Stimulated activated naive B cell treated with anti-CD40 and anti-IgM and Interleukin-4, amounts not matched to agents 10 μg/mL and 1 μg/mL and 100 μg/mL, for 72 hours (primary cell): ENCODE results near the gene TPCN1.

Experiments used
- ATAC-seq, 2 donors: fragments of 150-1000 bp; cut with Tn5 transposase; replicated peaks; 2 replicates each; pipeline ENCODE4 v1.10.0; 2021; ENCODE audit warnings: moderate library complexity in 1 of 2
- DNase-seq: peaks from one replicate; pipeline ENCODE4 v3.0.0; 2021
- H3K27ac Mint-ChIP-seq: one replicate; pipeline ENCODE4 v1.8.0; 2022; ENCODE audit warnings: mild to moderate bottlenecking, mixed read lengths
- H3K27me3 Mint-ChIP-seq, 2 donors: one replicate each; pipeline ENCODE4 v1.8.0; 2022; ENCODE audit warnings: mixed read lengths in 2 of 2
- H3K36me3 Mint-ChIP-seq, 2 donors: one replicate each; pipeline ENCODE4 v1.8.0; 2022; ENCODE audit warnings: mixed read lengths in 2 of 2, mild to moderate bottlenecking in 1 of 2
- H3K4me1 Mint-ChIP-seq, 2 donors: one replicate each; pipeline ENCODE4 v1.8.0; 2022; ENCODE audit warnings: mixed read lengths in 2 of 2, mild to moderate bottlenecking in 1 of 2
- H3K4me3 Mint-ChIP-seq, 2 donors: one replicate each; pipeline ENCODE4 v1.8.0; 2022; ENCODE audit warnings: mild to moderate bottlenecking in 2 of 2, mixed read lengths in 2 of 2, moderate library complexity in 1 of 2
- H3K9me3 Mint-ChIP-seq, 2 donors: one replicate each; pipeline ENCODE4 v1.8.0; 2022; ENCODE audit warnings: mixed read lengths in 2 of 2, mild to moderate bottlenecking in 1 of 2

Gene TPCN1

GRCh38 chr12:113186033-113186365 is 35.3 kb upstream of the TPCN1 start:
- DNase-seq (no peak), ATAC-seq (no peak)
- Mint-ChIP-seq H3K9me3 (no peaks in the 10 kb centered on the region), H3K4me1 (peaks cover 23 to 30% of the 10 kb centered on the region in 2 donors), H3K36me3 (peaks cover 31 to 39% of the 10 kb centered on the region in 2 donors), H3K4me3 (peak overlapping the region; percentile 92 to 97), H3K27me3 (no peaks in the 10 kb centered on the region), H3K27ac (peak overlapping the region; percentile 99)

DNA sequence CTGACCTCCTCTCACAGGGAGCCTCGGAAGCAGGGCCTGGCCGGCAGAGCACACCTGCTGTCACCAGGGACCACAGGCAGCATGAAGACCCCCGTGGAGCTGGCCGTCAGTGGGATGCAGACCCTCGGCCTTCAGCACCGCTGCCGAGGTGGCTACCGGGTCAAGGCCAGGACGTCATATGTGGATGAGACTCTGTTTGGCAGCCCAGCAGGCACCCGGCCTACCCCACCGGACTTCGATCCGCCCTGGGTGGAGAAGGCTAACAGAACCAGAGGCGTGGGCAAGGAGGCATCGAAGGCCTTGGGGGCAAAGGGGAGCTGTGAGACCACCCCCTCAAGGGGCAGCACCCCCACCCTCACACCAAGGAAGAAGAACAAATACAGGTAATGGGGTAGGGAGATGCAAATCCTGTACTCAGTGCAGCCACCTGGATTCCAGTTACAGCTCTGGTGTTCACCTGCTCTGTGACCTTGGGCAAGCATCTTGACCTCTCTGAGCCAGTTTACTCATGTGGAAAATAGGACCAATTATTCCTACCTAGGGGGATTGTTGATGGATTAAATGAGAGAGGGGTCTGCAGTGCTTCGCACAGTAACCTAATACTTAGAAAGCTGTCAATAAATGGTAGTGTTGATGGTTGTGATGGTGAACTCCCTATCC is 34.5 kb upstream of the TPCN1 start:
- H3K36me3 Mint-ChIP-seq: peaks cover 36 to 44% of the 10 kb centered on the region in 2 donors
- ATAC-seq: no peak
- DNase-seq: no peak
- H3K9me3 Mint-ChIP-seq: no peaks in the 10 kb centered on the region
- H3K27me3 Mint-ChIP-seq: no peaks in the 10 kb centered on the region
- H3K27ac Mint-ChIP-seq: peak overlapping the region; percentile 99
- H3K4me3 Mint-ChIP-seq: peak overlapping the region; percentile 92 to 97
- peaks cover 21 to 26% of the 10 kb centered on the region in 2 donors for H3K4me1 Mint-ChIP-seq

GRCh38 chr12:113189361-113189760 is 31.9 kb upstream of the TPCN1 start:
- Mint-ChIP-seq H3K4me1 (peaks cover 16 to 23% of the 10 kb centered on the region in 2 donors), H3K4me3 (no peak overlapping the region), H3K27me3 (no peaks in the 10 kb centered on the region), H3K27ac (no peak overlapping the region), H3K36me3 (peaks cover 40 to 50% of the 10 kb centered on the region in 2 donors), H3K9me3 (no peaks in the 10 kb centered on the region)
- no peak for ATAC-seq
- no peak for DNase-seq

- no peak overlapping the region for H3K4me3 Mint-ChIP-seq
- no peak for DNase-seq
- no peak for ATAC-seq
- H3K36me3 Mint-ChIP-seq: peaks cover 42 to 51% of the 10 kb centered on the region in 2 donors
- no peaks in the 10 kb centered on the region for H3K27me3 Mint-ChIP-seq
- H3K4me1 Mint-ChIP-seq: peaks cover 17 to 23% of the 10 kb centered on the region in 2 donors
- peak overlapping the region; percentile 34 for H3K27ac Mint-ChIP-seq
- no peaks in the 10 kb centered on the region for H3K9me3 Mint-ChIP-seq
Measured at GRCh38 chr12:113190761-113191160, 30.5 kb upstream of the TPCN1 start.

- DNase-seq (no peak), ATAC-seq (no peak)
- Mint-ChIP-seq H3K36me3 (peaks cover 41 to 50% of the 10 kb centered on the region in 2 donors), H3K4me3 (no peak overlapping the region), H3K27me3 (no peaks in the 10 kb centered on the region), H3K27ac (no peak overlapping the region), H3K9me3 (no peaks in the 10 kb centered on the region), H3K4me1 (peaks cover 16 to 18% of the 10 kb centered on the region in 2 donors)
Measured at GRCh38 chr12:113191227-113191626, 30.0 kb upstream of the TPCN1 start.

- ATAC-seq (no peak), DNase-seq (no peak)
- Mint-ChIP-seq H3K4me1 (peaks cover 14 to 33% of the 10 kb centered on the region in 2 donors), H3K27ac (no peak overlapping the region), H3K36me3 (peaks cover 24 to 38% of the 10 kb centered on the region in 2 donors), H3K27me3 (no peaks in the 10 kb centered on the region), H3K4me3 (no peak overlapping the region), H3K9me3 (no peaks in the 10 kb centered on the region)
Measured at GRCh38 chr12:113194971-113195391, 26.3 kb upstream of the TPCN1 start.

DNA sequence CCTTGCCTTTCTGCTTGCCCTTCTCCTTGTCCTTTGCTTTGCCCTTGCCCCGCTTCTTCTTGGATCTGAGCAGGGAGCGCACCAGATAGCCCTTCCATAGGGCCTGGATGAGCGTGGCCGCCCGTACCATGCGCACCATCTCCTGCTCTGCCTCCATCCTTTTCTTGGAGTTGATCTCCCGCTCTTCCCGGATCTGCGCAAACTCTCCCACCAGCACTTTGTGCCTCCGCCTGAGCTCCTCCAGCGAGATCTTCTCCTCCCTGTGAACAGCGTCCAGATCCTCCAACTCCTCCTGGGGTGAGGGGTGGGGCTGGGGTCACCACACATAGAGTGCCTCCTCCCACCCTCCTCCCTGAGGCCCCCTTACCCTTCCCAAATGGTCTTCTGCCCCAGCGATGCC is 25.7 kb upstream of the TPCN1 start:
- H3K27me3 Mint-ChIP-seq: no peaks in the 10 kb centered on the region
- H3K4me1 Mint-ChIP-seq: peaks cover 14 to 33% of the 10 kb centered on the region in 2 donors
- no peak overlapping the region for H3K4me3 Mint-ChIP-seq
- no peaks in the 10 kb centered on the region for H3K9me3 Mint-ChIP-seq
- no peak overlapping the region for H3K27ac Mint-ChIP-seq
- H3K36me3 Mint-ChIP-seq: peaks cover 21 to 32% of the 10 kb centered on the region in 2 donors
- ATAC-seq (no peak), DNase-seq (no peak)

DNA sequence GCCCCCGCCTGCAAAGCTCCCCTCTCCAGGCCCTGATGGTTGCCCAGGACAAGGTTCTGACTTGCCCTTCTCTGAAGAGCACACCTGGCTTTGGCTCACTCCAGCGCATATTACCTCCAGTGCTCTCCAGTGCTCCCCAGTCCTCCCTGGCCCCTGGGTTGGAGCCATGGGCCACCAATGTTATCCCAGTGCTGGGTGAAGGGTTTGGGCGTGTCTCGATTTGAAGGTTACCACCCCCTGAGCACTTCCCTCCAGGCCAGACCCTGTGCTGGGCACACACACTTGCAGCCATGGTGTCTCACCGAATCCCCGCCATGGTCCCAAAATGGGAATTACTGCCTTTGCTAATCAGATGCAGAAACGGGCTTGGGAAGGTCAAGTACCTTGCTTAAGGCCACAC is 24.7 kb upstream of the TPCN1 start:
- H3K27me3 Mint-ChIP-seq: no peaks in the 10 kb centered on the region
- no peak overlapping the region for H3K27ac Mint-ChIP-seq
- DNase-seq: no peak

DNA sequence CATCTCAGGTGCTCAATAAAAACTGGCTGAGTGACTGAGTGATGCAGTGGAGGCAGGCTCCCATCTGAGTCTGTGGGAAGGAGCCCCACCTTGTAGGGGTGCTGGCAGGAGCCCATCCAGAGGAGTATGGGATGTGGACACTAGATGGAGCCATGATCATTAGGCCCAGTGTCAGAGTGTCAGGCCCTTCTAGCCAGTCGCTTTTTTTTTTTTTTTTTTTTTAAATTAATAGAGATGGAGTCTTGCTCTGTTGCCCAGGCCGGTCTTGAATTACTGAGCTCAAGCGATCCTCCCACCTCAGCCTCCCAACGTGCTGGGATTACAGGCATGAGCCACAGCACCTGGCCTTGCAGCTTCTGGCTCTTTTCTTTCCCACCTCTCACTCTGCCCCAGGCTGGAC is 24.3 kb upstream of the TPCN1 start:
- peaks cover 11 to 21% of the 10 kb centered on the region in 2 donors for H3K36me3 Mint-ChIP-seq
- H3K9me3 Mint-ChIP-seq: no peaks in the 10 kb centered on the region
- ATAC-seq (peak; percentile 97), DNase-seq (peak; percentile 67)
- H3K4me3 Mint-ChIP-seq: no peak overlapping the region
- peak overlapping the region; percentile 79 for H3K27ac Mint-ChIP-seq
- H3K4me1 Mint-ChIP-seq: peaks cover 19 to 38% of the 10 kb centered on the region in 2 donors
- H3K27me3 Mint-ChIP-seq: no peaks in the 10 kb centered on the region

More for the DNA sequence above, 24.7 kb upstream of the TPCN1 start:
- Mint-ChIP-seq H3K4me3 (no peak overlapping the region), H3K36me3 (peaks cover 15 to 25% of the 10 kb centered on the region in 2 donors), H3K9me3 (no peaks in the 10 kb centered on the region), H3K4me1 (peaks cover 17 to 34% of the 10 kb centered on the region in 2 donors)
- peak; percentile 2 to 5 for ATAC-seq

GRCh38 chr12:113197518-113198077 is 23.7 kb upstream of the TPCN1 start:
- H3K27ac Mint-ChIP-seq: peak overlapping the region; percentile 79
- H3K36me3 Mint-ChIP-seq: peaks cover 5 to 15% of the 10 kb centered on the region in 2 donors
- ATAC-seq (peak; percentile 33 to 38), DNase-seq (no peak)
- H3K9me3 Mint-ChIP-seq: no peaks in the 10 kb centered on the region
- no peaks in the 10 kb centered on the region for H3K27me3 Mint-ChIP-seq
- H3K4me1 Mint-ChIP-seq: peaks cover 24 to 44% of the 10 kb centered on the region in 2 donors
- no peak overlapping the region for H3K4me3 Mint-ChIP-seq

DNA sequence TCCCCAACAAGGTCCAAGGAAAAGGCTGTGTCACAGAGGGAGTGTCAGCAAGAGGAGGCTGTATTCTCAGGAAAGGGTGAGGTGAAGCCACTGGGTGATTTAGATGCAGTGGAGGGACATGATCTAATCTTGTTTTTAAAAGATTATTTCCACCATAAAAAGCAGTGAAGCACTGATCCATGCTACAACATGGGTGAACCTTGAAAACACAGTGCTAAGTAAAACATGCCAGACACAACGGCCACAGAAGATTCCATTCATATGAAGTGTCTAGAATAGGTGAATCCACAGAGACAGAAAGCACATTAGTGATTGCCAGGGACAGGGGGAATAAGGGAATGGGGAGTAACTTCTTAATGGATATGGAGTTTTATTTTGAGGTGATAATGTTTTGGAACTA is 23.0 kb upstream of the TPCN1 start:
- DNase-seq (no peak), ATAC-seq (no peak)
- H3K4me3 Mint-ChIP-seq: no peak overlapping the region
- peaks cover 25 to 46% of the 10 kb centered on the region in 2 donors for H3K4me1 Mint-ChIP-seq
- no peaks in the 10 kb centered on the region for H3K9me3 Mint-ChIP-seq
- peaks cover 5 to 14% of the 10 kb centered on the region in 2 donors for H3K36me3 Mint-ChIP-seq
- no peaks in the 10 kb centered on the region for H3K27me3 Mint-ChIP-seq
- no peak overlapping the region for H3K27ac Mint-ChIP-seq

DNA sequence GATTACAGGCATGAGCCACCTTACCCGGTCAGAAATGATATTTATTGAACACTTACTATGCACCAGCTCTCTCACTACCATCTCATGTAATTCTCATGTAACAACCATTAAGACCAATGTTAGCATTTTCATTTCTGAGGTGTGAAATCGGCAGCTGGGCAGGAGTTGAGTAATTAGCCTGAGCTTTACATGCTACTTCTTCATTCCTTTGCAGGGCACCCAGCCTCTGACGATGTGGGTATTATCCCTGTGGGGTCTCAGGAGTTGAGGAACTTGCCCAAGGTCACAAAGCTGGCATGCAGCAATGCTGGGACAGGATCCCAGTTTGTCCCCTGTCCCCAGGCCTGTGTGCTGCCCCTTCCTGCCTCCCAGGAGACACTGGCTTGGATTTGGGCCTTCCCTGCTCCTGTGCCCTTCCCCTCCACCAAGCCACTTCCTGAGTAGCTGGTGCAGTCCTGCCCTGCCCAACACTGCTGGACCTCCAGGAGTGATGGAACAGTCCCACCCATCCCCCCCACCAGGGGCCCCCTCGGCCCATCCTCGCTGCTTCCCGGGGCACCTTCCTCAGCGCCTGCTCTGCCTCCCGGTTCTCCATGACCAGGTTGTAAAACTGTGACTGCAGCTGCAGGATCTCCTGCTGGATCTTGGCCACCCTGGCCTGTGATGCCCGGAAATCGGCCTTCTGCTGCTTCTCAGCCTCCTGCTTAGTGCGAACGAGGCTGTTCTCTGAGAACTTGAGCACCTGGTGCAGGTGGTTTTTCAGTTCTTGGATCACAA is 21.1 kb upstream of the TPCN1 start:
- no peaks in the 10 kb centered on the region for H3K27me3 Mint-ChIP-seq

DNA sequence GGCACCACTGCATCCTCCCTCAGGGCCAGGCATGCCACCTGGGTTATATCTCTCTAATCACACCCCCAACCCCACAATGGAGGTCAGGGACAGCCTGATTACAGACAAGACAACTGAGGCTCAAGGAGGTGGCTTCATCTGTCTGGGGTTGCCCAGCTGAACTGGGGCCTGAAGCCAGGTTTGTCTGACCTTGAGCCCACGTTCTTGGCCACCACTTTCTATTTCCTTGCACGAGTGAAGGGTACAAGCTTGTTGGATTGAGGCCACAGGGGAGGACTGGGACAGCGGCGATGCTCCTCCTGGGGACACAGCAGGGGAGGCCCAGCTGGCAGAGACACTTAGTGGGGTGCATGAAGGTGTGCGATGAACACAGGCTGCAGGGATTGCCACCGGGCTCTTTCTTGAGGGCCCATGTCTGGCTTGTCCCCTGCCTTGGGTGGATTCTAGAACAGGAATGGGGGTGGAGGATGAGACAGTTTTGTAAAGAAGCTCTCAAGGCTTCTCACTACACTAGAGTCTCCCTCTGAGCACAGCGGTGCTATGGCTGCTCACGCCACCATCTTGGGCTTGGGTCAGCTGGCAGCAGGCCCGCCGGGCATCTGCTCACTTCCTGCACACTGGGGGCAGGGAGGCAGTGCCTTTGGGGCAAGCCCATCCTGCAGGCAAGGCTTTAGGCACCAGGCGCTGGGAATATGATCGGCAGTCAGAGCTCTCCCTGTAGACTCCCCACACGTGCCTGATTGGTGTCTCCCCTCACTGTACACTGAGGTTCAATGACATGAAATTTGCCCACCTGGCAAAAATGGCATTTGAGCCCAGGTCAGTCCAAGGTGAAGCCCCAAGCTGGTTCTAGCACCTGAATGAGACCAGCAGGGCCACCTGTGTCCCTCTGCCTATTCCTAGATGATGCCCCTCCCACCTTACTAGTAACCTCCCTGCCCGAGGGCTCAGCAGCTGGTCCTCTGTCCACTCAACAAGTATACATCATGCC is 19.8 kb upstream of the TPCN1 start:
- Mint-ChIP-seq H3K4me3 (peak overlapping the region in 1 of 2 donors; percentile 39), H3K4me1 (peaks cover 33 to 63% of the 10 kb centered on the region in 2 donors), H3K36me3 (peaks cover 6 to 15% of the 10 kb centered on the region in 2 donors), H3K27me3 (no peaks in the 10 kb centered on the region), H3K9me3 (peaks cover 0 to under 1% of the 10 kb centered on the region in 2 donors), H3K27ac (peak overlapping the region; percentile 85)
- DNase-seq (no peak), ATAC-seq (no peak)

More for the DNA sequence above, 21.1 kb upstream of the TPCN1 start:
- ATAC-seq (no peak), DNase-seq (no peak)
- peaks cover 31 to 55% of the 10 kb centered on the region in 2 donors for H3K4me1 Mint-ChIP-seq
- H3K27ac Mint-ChIP-seq: no peak overlapping the region
- H3K9me3 Mint-ChIP-seq: no peaks in the 10 kb centered on the region
- H3K4me3 Mint-ChIP-seq: no peak overlapping the region
- H3K36me3 Mint-ChIP-seq: peaks cover 4 to 15% of the 10 kb centered on the region in 2 donors
